ENCODE measurements around the gene LRRC32.
A peak's percentile ranks its signal among the peaks of the same experiment; 100 is the strongest.
"Not testable (repeated sequence)": the region's sequence is repeated elsewhere in the genome, so short reads cannot be mapped to it uniquely, and the experiment has no call there.

LRRC32 gene

GRCh38 chr11:76644591-76644990, 26.0 kb downstream of the LRRC32 start:
- no peak for DNase-seq

GRCh38 chr11:76643711-76644110, 26.8 kb downstream of the LRRC32 start:
- DNase-seq = not testable (repeated sequence)

GRCh38 chr11:76642341-76642740, 28.2 kb downstream of the LRRC32 start:
- no peak for DNase-seq

- no peak for DNase-seq
Observed at GRCh38 chr11:76641905-76642304, 28.6 kb downstream of the LRRC32 start.

GRCh38 chr11:76640501-76640900, 30.0 kb downstream of the LRRC32 start:
- peak; percentile 17 for DNase-seq

GRCh38 chr11:76639621-76640020, 30.9 kb downstream of the LRRC32 start:
- no peak for DNase-seq

- no peak for DNase-seq
Observed at GRCh38 chr11:76638270-76639197, 32.0 kb downstream of the LRRC32 start.

- DNase-seq = no peak
Observed at GRCh38 chr11:76637491-76638269, 32.9 kb downstream of the LRRC32 start.

- no peak for DNase-seq
Observed at GRCh38 chr11:76636826-76637460, 33.6 kb downstream of the LRRC32 start.

GRCh38 chr11:76635991-76636738, 34.4 kb downstream of the LRRC32 start:
- no peak for DNase-seq

GRCh38 chr11:76634886-76635285, 35.7 kb downstream of the LRRC32 start:
- no peak for DNase-seq

GRCh38 chr11:76632492-76632891, 38.1 kb downstream of the LRRC32 start:
- no peak for DNase-seq

- no peak for DNase-seq
Observed at GRCh38 chr11:76631566-76632308, 38.8 kb downstream of the LRRC32 start.

- DNase-seq = no peak
Observed at GRCh38 chr11:76630600-76631281, 39.8 kb downstream of the LRRC32 start.

- peak; percentile 29 for DNase-seq
Observed at GRCh38 chr11:76629853-76630599, 40.5 kb downstream of the LRRC32 start.

GRCh38 chr11:76629116-76629852, 41.3 kb downstream of the LRRC32 start:
- DNase-seq = no peak

GRCh38 chr11:76628408-76628947, 42.1 kb downstream of the LRRC32 start:
- no peak for DNase-seq

- DNase-seq = no peak
Observed at GRCh38 chr11:76627606-76628005, 42.9 kb downstream of the LRRC32 start.

GRCh38 chr11:76626921-76627401, 43.6 kb downstream of the LRRC32 start:
- DNase-seq = no peak
